WERI-Rb-1 (cell line): ENCODE measurements around the gene PSKH1.

ENCODE experiments used
- DNase-seq: peaks from one replicate; pipeline ENCODE4 v3.0.0-alpha.2; 2020
- H3K27ac ChIP-seq: fragments of 250-450 bp; sonication (Bioruptor Pico); 2 replicates; pipeline ENCODE4 v1.5.1; 2020; ENCODE audit warnings: mild to moderate bottlenecking, moderate library complexity
- H3K27me3 ChIP-seq: fragments of 250-450 bp; sonication (Bioruptor Pico); 2 replicates; pipeline ENCODE4 v1.5.1; 2021; ENCODE audit warnings: mild to moderate bottlenecking, low read depth, moderate library complexity; ENCODE audit not compliant: insufficient read depth, severe bottlenecking
- H3K36me3 ChIP-seq: fragments of 250-450 bp; sonication (Bioruptor Pico); 2 replicates; pipeline ENCODE4 v1.5.1; 2020; ENCODE audit warnings: mild to moderate bottlenecking, moderate library complexity
- H3K4me3 ChIP-seq: 2 replicates; pipeline ENCODE4 v1.5.1; 2011; ENCODE audit warnings: low read depth, mild to moderate bottlenecking, control low read depth, low read length
- H3K9me3 ChIP-seq: fragments of 250-450 bp; sonication (Bioruptor Pico); 2 replicates; pipeline ENCODE4 v1.5.1; 2021; ENCODE audit warnings: mild to moderate bottlenecking, moderate library complexity; ENCODE audit not compliant: severe bottlenecking
- TF ChIP-seq, protein P1 (sequence below): IDR thresholded peaks from 2 replicates; pipeline ENCODE4 v1.5.1; 2011; ENCODE audit warnings: low read depth, mild to moderate bottlenecking, control low read depth, inconsistent platforms, low read length

PSKH1 gene

GRCh38 chr16:67943256-67943618 is 50.2 kb downstream of the PSKH1 start:
- no peak for DNase-seq
- TF ChIP-seq, protein P1, sequence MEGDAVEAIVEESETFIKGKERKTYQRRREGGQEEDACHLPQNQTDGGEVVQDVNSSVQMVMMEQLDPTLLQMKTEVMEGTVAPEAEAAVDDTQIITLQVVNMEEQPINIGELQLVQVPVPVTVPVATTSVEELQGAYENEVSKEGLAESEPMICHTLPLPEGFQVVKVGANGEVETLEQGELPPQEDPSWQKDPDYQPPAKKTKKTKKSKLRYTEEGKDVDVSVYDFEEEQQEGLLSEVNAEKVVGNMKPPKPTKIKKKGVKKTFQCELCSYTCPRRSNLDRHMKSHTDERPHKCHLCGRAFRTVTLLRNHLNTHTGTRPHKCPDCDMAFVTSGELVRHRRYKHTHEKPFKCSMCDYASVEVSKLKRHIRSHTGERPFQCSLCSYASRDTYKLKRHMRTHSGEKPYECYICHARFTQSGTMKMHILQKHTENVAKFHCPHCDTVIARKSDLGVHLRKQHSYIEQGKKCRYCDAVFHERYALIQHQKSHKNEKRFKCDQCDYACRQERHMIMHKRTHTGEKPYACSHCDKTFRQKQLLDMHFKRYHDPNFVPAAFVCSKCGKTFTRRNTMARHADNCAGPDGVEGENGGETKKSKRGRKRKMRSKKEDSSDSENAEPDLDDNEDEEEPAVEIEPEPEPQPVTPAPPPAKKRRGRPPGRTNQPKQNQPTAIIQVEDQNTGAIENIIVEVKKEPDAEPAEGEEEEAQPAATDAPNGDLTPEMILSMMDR, result no peak
- Histone ChIP-seq H3K9me3 (no peaks in the 10 kb centered on the region), H3K4me3 (no peak overlapping the region), H3K27ac (no peak overlapping the region), H3K36me3 (peaks cover 7% of the 10 kb centered on the region), H3K27me3 (no peaks in the 10 kb centered on the region)

GRCh38 chr16:67943619-67944504 is 50.8 kb downstream of the PSKH1 start, which contains the start of gene LCAT:
TSS of gene LCAT (minus strand) at chr16:67944120. CDS start at chr16:67944101, 19 bp downstream.
- H3K4me3 ChIP-seq, result no peak within 1 kb of the TSS
- no peaks in the 10 kb centered on the region for H3K27me3 ChIP-seq
- no peaks in the 10 kb centered on the region for H3K9me3 ChIP-seq
- TF ChIP-seq, protein P1, result 0 out of 2 replicates have a peak, but pooled peaks have one; percentile 13
- no peak within 1 kb of the TSS for H3K27ac ChIP-seq
- H3K36me3 ChIP-seq, result peaks cover 7% of the 10 kb centered on the region
- no peak for DNase-seq

DNA sequence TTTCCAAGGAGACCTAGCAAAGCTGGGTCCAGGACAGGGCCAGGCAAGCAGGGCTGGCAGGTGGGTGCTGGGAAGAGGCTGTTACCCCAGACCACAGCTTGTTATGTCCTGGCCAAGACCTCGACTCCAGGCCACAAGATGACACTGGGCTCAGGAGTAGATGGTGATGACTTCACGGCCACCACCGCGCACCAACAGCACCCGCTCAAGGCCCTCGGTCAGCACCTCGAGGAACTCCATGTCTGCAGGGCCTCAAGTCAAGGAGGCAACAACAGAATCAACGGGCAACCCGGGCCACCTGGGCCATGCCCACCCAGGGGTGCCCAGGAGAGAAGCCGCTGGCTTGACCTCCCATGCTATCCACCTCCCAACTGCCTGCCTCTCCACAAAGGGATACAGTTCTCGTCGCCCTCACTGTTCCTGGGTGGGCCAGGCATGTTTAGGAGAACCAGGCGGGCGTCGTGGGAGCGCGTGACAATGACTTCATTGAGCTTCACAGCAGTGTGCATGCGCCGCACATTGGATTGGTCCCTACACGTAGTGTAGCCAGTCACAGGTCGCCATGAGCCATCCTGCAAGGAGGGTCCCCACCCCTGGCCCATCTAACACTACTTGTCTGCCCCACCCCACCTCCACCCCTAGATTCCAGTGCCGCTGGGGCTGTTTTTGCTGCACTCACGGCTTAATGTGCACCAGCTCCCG is 51.8 kb downstream of the PSKH1 start:
- Histone ChIP-seq H3K27me3 (no peaks in the 10 kb centered on the region), H3K36me3 (peaks cover 7% of the 10 kb centered on the region), H3K27ac (no peak overlapping the region), H3K4me3 (no peak overlapping the region), H3K9me3 (no peaks in the 10 kb centered on the region)
- TF ChIP-seq, protein P1, result no peak
- DNase-seq, result no peak

DNA sequence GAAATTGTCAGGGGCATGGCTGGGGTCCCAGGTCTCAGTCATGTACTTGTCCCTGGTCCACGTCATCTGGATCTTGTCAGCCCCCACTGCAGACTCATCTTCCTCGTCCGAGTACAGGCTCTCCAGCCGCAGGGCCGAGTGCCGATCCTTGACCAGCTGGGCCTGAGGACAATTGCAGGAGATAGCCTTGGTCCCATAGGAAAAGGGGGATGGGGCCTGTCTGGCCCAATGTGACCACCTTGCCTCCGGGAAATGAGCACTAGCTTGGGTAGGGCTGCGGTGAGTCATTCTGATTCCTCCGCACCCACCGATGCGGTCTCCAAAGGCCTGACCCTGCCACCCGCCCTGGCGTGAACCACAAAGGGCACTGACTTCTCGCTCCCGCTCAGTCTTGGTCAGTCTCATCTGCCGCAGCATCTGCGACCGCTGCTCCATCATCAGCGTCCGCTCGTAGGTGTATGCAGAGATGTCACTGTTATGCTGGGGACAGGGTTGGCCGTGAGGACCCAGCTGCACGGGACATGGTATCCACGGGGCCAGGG is 52.4 kb downstream of the PSKH1 start:
- Histone ChIP-seq H3K36me3 (peaks cover 7% of the 10 kb centered on the region), H3K27me3 (no peaks in the 10 kb centered on the region)

DNA sequence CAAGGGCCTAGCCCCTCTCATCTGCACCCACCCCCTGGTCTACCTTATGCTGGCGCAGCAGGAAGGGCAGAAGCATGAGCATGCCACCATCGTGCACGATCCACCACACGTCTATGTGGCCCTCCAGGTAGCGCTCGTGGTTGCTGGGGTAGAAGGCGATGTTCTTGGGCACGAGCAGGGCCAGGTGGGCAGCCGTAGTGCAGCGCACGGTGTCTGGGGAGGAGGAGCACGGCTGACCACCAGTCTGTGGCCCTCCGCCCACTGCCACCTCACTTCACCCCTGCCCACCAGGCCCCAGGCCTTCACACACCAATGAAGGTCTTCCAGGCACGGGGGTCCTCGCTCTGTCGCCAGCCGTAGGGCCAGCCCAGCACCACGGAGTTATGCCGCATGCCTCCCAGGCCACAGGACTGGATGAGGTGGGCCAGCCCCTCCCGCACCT is 53.1 kb downstream of the PSKH1 start:
- no peak overlapping the region for H3K27ac ChIP-seq
- DNase-seq, result no peak
- peaks cover 7% of the 10 kb centered on the region for H3K36me3 ChIP-seq
- no peaks in the 10 kb centered on the region for H3K27me3 ChIP-seq
- H3K4me3 ChIP-seq, result no peak overlapping the region
- H3K9me3 ChIP-seq, result no peaks in the 10 kb centered on the region
- TF ChIP-seq, protein P1, result no peak

More for the DNA sequence above, 52.4 kb downstream of the PSKH1 start:
- DNase-seq, result no peak
- H3K9me3 ChIP-seq, result no peaks in the 10 kb centered on the region
- TF ChIP-seq, protein P1, result no peak
- no peak overlapping the region for H3K4me3 ChIP-seq
- no peak overlapping the region for H3K27ac ChIP-seq
